ENCODE results near the gene MACROD2.

GRCh38 chr20:15317546-15318232 lies 1322.4 kb downstream of the MACROD2 start:
- no peak for TF ChIP-seq CTCF (conservative IDR thresholded peaks at IDR 0.05; ENCODE audit: low read depth in 2 of 2)
- TF ChIP-seq ETS1 (IDR thresholded peaks at IDR 0.05), result no peak
- TF ChIP-seq REST (IDR thresholded peaks at IDR 0.05; ENCODE audit: unreplicated experiment), result no peak
- no peak for TF ChIP-seq EZH2phosphoT487 (IDR thresholded peaks at IDR 0.05; ENCODE audit: unreplicated experiment)

All from GM23338 (cell line).